22Rv1 (cell line): ENCODE results near the gene SETDB1.

Experiments
- H3K27ac ChIP-seq: fragments of 450-650 bp; 2 replicates; pipeline ENCODE4 v1.5.1; 2017
- CTCF ChIP-seq: fragments of 450-650 bp; IDR thresholded peaks from 2 replicates; pipeline ENCODE4 v1.5.1; 2017; ENCODE audit warnings: mild to moderate bottlenecking
- ZFX ChIP-seq: fragments of 450-650 bp; IDR thresholded peaks from 2 replicates; pipeline ENCODE4 v1.6.1; 2017; ENCODE audit warnings: antibody characterized with exemption, borderline replicate concordance

The SETDB1 gene

DNA sequence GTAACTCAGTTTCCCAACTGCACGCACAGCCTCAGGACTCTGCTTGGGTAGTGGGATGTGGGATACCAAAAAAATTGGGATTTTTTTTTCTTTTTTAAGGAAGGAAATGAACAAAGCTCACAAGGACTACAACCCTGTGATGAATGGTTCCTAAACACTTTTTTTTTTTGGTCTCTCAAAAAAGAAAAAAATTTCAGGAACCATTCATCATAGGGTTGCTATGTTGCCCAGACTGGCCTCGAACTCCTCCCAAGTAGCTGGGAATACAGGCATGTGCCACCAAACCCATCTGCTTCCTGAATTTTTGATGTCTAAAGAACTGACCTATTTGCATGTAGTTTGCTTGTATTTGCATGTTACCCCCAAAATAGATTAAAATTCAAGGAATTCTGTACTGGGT lies 73.8 kb downstream of the SETDB1 start:
- TF ChIP-seq ZFX (no peak), CTCF (no peak)
- H3K27ac ChIP-seq, result no peak overlapping the region

DNA sequence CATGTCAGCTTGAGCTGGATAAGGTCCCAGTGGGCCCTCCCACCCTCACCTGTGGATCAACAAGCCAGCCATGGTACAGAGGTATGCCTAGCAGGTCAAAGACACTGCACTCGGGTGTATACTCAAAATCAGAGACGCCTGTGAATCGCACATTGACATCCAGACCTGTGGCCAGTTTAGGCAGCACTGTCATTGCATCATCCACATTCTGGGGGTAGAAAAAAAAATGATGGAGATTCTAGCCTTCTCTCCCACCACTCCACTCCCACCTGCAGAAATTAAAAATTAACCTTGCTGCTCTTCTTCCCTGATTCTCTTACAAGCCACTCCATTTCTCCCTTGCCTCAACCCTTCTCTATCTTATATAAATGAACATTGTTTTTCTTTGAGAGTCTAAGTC lies 74.2 kb downstream of the SETDB1 start:
- TF ChIP-seq ZFX (no peak), CTCF (no peak)
- H3K27ac ChIP-seq, result no peak overlapping the region

DNA sequence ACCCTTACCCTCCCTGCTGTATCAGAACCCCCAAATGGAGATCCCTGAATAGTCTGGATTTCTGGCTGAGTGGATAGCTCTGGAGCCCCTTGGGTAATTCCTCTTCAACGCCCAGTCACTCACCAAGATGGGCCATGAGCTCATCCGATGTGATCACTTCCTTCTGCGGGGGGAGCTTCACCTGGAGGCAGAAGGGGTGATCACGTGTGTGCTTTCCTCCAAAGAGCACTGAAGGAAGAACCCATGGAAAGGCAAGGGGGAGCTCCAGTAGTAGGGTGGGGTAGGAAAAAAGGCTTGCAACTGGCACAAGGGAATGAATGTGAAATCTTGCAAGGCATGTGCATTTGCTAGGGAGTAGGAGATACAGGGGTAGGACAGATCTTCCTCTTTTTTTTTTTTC lies 75.4 kb downstream of the SETDB1 start:
- H3K27ac ChIP-seq, result no peak overlapping the region
- TF ChIP-seq CTCF, result no peak

- H3K27ac ChIP-seq, result no peak overlapping the region
- TF ChIP-seq CTCF, result no peak
- TF ChIP-seq ZFX, result no peak
Observed at GRCh38 chr1:151002051-151002450, 75.9 kb downstream of the SETDB1 start.

DNA sequence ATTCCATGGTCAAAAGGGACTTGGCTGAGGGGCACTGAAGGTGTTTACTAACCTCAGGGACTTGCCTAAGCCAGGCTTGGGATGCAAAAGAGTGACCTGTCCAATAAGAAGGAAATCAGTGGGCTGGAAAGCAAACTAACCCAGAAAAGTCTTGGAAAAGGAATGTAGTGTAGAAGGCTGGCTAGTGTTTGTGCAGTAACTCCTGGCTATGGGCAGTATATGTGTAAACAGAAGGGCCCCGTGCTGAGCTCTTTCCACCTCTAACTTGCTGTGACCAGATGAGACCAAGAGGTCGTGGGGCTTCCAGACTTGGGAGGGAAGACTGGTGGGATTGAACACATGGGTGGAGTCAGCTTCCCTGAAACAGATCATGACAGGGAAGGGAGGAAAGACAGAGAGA lies 76.4 kb downstream of the SETDB1 start:
- no peak for TF ChIP-seq CTCF
- H3K27ac ChIP-seq, result no peak overlapping the region

GRCh38 chr1:151003180-151003579 lies 77.0 kb downstream of the SETDB1 start:
- no peak overlapping the region for H3K27ac ChIP-seq
- TF ChIP-seq CTCF, result no peak
- TF ChIP-seq ZFX, result no peak

DNA sequence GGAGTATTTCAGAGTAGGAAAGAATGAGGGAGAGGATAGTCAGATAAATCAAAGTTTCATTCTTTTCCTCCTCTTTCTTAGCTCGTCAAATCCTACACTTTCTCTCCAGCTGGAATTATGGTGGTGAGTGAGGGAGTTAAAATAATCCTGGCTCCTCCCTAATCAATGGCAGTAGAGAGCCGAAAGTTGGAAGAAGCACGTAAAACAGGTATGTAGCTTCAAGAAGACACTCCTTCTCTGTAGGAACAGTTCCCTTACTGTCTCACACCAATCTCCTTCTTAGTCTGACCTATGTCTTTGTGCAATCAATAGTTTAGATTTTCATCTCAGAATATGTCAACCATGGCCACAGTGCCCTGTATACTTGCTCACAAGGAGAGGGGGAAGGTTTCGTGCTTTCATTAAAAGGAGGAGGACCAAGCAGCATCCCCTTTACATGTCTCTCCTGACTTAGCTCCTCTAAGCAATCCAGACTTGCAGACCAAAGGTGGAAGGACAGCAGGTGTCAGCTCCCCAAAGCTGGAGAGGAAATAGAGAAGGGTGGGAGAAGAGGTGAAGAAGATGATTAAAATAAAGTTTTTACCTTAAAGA lies 79.7 kb downstream of the SETDB1 start:
- TF ChIP-seq ZFX (no peak), CTCF (no peak)
- H3K27ac ChIP-seq, result peak overlapping the region; percentile 84
